ENCODE results near the gene ZMIZ1.

- TF ChIP-seq, protein P1, sequence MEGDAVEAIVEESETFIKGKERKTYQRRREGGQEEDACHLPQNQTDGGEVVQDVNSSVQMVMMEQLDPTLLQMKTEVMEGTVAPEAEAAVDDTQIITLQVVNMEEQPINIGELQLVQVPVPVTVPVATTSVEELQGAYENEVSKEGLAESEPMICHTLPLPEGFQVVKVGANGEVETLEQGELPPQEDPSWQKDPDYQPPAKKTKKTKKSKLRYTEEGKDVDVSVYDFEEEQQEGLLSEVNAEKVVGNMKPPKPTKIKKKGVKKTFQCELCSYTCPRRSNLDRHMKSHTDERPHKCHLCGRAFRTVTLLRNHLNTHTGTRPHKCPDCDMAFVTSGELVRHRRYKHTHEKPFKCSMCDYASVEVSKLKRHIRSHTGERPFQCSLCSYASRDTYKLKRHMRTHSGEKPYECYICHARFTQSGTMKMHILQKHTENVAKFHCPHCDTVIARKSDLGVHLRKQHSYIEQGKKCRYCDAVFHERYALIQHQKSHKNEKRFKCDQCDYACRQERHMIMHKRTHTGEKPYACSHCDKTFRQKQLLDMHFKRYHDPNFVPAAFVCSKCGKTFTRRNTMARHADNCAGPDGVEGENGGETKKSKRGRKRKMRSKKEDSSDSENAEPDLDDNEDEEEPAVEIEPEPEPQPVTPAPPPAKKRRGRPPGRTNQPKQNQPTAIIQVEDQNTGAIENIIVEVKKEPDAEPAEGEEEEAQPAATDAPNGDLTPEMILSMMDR (IDR thresholded peaks at IDR 0.05 in 4 of 5, conservative IDR thresholded peaks at IDR 0.05 in 1 of 5) = no peak
- TF ChIP-seq POLR2A (IDR thresholded peaks at IDR 0.05) = no peak
These were observed 238.0 kb downstream of the ZMIZ1 start for GRCh38 chr10:79306644-79307220.

Measured in gastrocnemius medialis (tissue), 4 donors.